BE2C (cell line): ENCODE results near the gene DENND5B.
"Not testable (repeated sequence)": the region's sequence is repeated elsewhere in the genome, so short reads cannot be mapped to it uniquely, and the experiment has no call there.

Experiments used
- DNase-seq: peaks from one replicate; pipeline ENCODE4 v3.0.0-alpha.2; 2020
- H3K27me3 ChIP-seq: fragments of 250-450 bp; sonication (Bioruptor Pico); 2 replicates; pipeline ENCODE4 v1.5.1; 2020; ENCODE audit warnings: mild to moderate bottlenecking
- H3K36me3 ChIP-seq: fragments of 250-450 bp; sonication (Bioruptor Pico); 2 replicates; pipeline ENCODE4 v1.5.1; 2020; ENCODE audit warnings: mild to moderate bottlenecking
- H3K4me1 ChIP-seq: fragments of 250-450 bp; sonication (Bioruptor Pico); 2 replicates; pipeline ENCODE4 v1.5.1; 2020
- H3K4me3 ChIP-seq: 2 replicates; pipeline ENCODE4 v1.5.1; 2011; ENCODE audit warnings: low read depth, low read length
- H3K9me3 ChIP-seq: fragments of 250-450 bp; sonication (Bioruptor Pico); 2 replicates; pipeline ENCODE4 v1.5.1; 2020
- TF ChIP-seq, protein P1 (sequence below): IDR thresholded peaks from 2 replicates; pipeline ENCODE4 v1.5.1; 2012; ENCODE audit warnings: mild to moderate bottlenecking, low read depth, low read length

DENND5B gene

DNA sequence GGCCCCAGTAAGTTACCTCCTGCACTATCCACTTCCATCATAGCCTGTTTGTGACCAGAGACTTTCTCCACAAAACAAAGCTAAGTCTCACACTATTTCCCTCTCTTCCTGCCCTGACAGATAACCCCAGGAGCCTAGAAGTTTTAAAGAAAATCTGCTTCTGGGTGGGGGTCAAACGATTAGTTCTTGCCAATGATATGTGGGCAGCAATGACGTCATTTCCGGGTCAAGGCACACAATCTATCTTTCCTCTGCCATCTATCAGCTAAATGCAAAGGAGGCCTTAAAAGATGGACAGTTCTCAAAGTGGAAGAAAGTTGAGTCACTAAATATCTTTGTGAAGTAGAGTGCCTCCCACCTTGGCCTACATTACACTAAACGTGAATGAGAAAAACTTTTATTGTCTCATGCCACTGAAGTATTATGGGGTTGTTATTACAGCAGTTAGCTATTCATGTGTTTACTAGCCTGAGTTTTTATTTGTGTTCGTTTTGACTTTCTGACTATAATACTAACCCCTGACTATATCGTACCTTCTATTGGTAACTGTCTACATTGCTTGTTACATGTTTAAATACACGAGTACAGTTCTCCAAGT, 86.2 kb downstream of the DENND5B start:
- H3K4me3 ChIP-seq, result no peak overlapping the region
- H3K4me1 ChIP-seq, result no peaks in the 10 kb centered on the region; the same call in 1 of the 2 replicates
- no peaks in the 10 kb centered on the region for H3K27me3 ChIP-seq
- DNase-seq, result no peak
- H3K36me3 ChIP-seq, result no peaks in the 10 kb centered on the region; the same call in 1 of the 2 replicates
- TF ChIP-seq, protein P1, sequence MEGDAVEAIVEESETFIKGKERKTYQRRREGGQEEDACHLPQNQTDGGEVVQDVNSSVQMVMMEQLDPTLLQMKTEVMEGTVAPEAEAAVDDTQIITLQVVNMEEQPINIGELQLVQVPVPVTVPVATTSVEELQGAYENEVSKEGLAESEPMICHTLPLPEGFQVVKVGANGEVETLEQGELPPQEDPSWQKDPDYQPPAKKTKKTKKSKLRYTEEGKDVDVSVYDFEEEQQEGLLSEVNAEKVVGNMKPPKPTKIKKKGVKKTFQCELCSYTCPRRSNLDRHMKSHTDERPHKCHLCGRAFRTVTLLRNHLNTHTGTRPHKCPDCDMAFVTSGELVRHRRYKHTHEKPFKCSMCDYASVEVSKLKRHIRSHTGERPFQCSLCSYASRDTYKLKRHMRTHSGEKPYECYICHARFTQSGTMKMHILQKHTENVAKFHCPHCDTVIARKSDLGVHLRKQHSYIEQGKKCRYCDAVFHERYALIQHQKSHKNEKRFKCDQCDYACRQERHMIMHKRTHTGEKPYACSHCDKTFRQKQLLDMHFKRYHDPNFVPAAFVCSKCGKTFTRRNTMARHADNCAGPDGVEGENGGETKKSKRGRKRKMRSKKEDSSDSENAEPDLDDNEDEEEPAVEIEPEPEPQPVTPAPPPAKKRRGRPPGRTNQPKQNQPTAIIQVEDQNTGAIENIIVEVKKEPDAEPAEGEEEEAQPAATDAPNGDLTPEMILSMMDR, result no peak
- peaks cover 2% of the 10 kb centered on the region; the same call in 1 of the 2 replicates for H3K9me3 ChIP-seq

DNA sequence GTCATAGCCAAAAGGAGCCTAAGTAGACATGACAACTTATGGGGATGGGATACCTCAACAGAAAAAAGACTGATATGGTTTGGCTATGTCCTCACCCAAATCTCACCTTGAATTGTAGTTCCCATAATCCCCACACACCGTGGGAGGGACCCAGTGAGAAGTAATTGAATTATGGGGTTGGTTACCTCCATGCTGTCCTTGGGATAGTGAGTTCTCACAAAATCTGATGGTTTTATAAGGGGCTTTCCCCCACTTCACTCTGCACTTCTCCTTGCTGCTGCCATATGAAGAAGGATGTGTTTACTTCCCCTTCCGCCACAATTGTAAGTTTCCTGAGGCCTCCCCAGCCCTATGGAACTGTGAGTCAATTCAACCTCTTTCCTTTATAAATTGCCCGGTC, 89.9 kb downstream of the DENND5B start:
- not testable (repeated sequence) for H3K4me1 ChIP-seq, H3K27me3 ChIP-seq, H3K9me3 ChIP-seq, H3K36me3 ChIP-seq, DNase-seq, H3K4me3 ChIP-seq

DNA sequence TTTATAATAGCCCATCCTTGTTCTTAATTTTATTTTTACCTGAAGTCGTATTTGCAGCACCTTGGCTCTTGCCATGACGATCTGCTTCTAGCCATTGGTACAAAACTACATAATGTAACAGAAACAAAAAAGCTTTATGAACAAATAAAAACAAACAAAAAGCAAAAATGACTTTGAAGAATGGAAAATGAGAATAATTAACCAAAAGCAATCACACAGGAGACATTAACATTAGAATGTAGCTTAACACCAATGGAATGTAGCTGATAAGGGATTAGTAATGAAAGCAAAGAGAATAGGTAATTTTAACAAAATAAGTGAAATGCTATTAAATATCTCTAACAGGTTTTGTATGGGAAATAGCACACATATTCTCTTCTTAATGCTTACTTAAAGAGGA, 91.4 kb downstream of the DENND5B start:
- H3K9me3 ChIP-seq, result no peaks in the 10 kb centered on the region
- H3K4me1 ChIP-seq, result peaks cover 8% of the 10 kb centered on the region
- H3K36me3 ChIP-seq, result no peaks in the 10 kb centered on the region; the same call in 1 of the 2 replicates
- no peak for DNase-seq
- TF ChIP-seq, protein P1, result no peak
- H3K27me3 ChIP-seq, result no peaks in the 10 kb centered on the region
- H3K4me3 ChIP-seq, result no peak overlapping the region

DNA sequence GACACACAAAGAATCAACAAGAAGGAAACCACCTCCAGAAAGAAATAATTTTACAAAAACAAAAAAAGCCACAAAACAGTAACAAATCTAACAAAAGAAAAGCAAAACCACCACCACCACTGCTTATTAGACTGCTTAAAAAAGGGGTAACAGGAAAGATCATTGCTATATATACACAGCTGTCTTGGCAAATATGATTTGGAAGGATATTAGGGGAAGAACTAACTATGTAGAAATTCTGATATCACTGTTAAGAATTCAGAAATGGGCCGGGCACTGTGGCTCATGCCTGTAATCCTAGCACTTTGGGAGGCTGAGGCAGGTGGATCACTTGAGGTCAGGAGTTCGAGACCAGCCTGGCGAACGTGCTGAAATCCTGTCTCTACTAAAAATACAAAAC, 92.5 kb downstream of the DENND5B start:
- no peaks in the 10 kb centered on the region for H3K9me3 ChIP-seq
- DNase-seq, result no peak
- peaks cover 8% of the 10 kb centered on the region for H3K4me1 ChIP-seq
- TF ChIP-seq, protein P1, result no peak
- H3K36me3 ChIP-seq, result no peaks in the 10 kb centered on the region; the same call in 1 of the 2 replicates
- H3K4me3 ChIP-seq, result no peak overlapping the region
- H3K27me3 ChIP-seq, result no peaks in the 10 kb centered on the region

DNA sequence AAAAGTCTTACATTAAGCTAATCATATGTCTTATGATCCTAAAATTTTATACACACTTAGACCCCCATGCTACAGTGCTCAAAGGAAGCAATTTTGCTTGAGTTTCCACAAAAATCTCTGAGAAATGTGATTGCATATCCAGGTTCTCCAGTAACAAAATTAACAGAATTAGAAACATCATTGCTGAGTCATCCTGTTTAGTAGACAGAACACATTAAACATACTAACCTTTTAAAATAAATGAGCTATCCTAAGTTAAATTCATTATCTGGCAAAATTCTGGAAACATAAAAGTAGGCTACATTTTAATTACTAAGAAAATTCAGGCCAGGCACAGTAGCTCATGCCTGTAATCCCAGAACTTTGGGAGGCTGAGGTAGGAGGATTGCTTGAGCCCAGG, 94.7 kb downstream of the DENND5B start:
- H3K4me1 ChIP-seq, result peaks cover 8% of the 10 kb centered on the region
- TF ChIP-seq, protein P1, result no peak
- H3K36me3 ChIP-seq, result no peaks in the 10 kb centered on the region; the same call in 1 of the 2 replicates
- DNase-seq, result no peak
- H3K9me3 ChIP-seq, result no peaks in the 10 kb centered on the region
- no peaks in the 10 kb centered on the region for H3K27me3 ChIP-seq
- H3K4me3 ChIP-seq, result no peak overlapping the region

DNA sequence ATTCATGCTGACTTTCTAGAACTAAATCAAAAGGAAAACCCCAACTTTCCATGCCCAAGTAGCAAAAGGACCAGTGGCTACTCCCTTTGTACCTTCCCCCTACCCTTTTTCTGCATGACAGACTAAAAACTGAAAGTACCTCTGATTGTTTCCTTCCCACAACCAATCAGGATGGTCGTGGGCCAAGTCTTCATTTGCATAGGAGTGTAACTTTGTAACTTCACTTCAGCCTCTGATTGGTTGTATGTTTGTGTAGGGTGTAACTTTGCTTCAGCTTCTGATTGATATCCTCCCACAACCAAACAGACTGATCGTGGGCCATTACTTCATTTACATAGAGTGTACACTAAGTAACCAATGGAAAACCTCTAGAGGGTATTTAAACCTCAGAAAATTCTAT, 96.5 kb downstream of the DENND5B start:
- H3K4me3 ChIP-seq, result no peak overlapping the region

More for the DNA sequence above, 96.5 kb downstream of the DENND5B start:
- Histone ChIP-seq H3K9me3 (no peaks in the 10 kb centered on the region), H3K36me3 (no peaks in the 10 kb centered on the region), H3K4me1 (peaks cover 8% of the 10 kb centered on the region; the same call in 1 of the 2 replicates), H3K27me3 (no peaks in the 10 kb centered on the region)
- no peak for DNase-seq
- TF ChIP-seq, protein P1, result no peak
